GM19238 (cell line): ENCODE data around the gene CRACR2B.

ENCODE experiments used
- DNase-seq: peaks from one replicate; pipeline ENCODE4 v3.0.0; 2011; ENCODE audit warnings: low spot score; ENCODE audit not compliant: insufficient read length

The CRACR2B gene

DNA sequence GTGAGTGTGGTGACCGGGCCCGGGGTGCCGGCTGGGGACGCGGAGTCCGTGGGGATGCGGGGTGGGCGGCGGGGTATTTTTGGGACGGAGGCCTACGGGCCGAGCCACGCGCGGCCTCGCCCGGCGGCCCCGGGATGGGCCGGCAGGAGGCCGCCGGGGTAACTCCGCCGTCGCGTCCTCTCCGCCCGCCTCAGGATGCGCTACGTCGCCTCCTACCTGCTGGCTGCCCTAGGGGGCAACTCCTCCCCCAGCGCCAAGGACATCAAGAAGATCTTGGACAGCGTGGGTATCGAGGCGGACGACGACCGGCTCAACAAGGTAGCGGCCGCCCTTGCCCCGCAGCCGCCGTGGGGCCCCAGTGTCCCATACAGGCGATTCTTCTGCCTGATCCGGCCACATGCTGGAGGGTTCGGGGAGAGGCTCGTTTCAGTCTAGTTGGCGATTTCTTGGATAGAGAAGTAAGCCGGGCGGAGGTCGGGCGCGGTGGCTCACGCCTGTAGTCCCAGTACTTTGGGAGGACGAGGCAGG lies 17.6 kb upstream of the CRACR2B start:
- DNase-seq, result no peak

DNA sequence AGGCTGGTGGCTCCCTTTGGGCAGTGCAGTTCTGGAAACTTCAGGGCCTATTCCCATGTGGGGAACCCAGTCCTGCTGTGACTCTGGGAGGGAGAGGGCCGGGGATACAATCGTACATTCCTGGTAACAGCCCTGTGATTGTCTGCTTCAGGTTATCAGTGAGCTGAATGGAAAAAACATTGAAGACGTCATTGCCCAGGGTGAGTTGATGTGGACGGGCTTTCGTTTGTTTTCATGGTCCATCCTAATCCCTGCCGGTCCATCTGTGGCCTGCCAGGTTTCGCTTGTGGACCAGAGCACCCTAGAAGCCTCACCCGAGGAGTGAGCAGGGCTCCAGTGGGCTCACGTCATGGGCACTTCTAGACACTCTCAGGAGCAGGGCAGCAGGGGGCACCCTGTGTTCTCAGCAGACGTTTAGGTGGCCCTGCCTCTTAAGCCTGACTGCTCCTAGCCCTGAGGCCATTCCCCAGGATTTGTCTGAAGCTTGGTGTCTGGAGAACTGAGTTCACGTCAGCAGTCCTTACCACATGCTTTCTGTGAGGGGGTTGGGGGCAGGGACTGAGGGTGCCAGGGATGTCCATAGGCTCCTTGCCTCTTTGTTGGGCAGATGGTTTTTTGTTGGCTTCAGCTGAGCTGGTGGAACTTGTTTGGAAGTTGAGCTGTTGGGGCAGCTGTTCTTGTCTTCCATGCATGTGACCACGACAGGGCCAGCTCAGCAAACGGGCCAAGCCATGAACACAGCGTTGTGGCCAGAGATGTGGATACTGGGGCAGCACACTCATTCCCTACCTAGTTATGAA lies 16.1 kb upstream of the CRACR2B start:
- DNase-seq, result no peak

- DNase-seq, result no peak
Measured at GRCh38 chr11:812390-812789, 15.3 kb upstream of the CRACR2B start.

DNA sequence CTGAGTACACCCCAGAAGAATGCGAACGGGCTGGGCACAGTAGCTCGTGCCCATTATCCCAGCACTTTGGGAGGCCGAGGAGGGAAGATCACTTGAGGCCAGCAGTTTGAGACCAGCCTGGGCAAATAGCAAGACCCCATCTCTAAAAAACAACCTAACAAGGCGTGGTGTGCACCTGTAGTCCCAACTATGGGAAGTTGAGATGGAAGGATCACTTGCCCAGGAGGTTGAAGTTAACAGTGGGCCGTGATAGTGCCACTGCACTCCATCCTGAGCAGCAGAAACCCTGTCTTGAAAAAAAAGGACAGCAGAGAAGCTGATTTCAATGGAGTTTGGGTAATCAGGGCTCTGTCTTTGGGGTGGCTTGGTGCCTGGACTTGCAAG lies 14.7 kb upstream of the CRACR2B start:
- DNase-seq, result no peak

- DNase-seq, result no peak
Measured at GRCh38 chr11:813456-814096, 14.1 kb upstream of the CRACR2B start.

- DNase-seq, result no peak
Measured at GRCh38 chr11:815675-816432, 11.9 kb upstream of the CRACR2B start.

DNA sequence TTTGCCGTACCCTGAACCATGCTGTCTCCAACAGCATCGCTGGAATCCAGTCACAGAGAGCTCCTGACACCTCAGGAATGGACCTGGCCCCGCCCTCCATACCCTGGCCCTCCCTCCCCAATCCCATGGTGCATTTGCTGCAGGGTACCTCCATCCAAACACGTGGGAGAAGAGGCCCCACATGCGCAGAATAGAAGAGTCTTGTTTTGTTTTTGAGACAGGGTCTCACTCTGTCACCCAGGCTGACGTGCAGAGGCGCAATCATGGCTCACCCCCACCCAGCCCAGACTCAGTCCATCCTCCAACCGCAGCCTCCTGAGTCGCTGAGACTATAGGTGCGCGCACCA lies 11.3 kb upstream of the CRACR2B start:
- DNase-seq, result no peak

DNA sequence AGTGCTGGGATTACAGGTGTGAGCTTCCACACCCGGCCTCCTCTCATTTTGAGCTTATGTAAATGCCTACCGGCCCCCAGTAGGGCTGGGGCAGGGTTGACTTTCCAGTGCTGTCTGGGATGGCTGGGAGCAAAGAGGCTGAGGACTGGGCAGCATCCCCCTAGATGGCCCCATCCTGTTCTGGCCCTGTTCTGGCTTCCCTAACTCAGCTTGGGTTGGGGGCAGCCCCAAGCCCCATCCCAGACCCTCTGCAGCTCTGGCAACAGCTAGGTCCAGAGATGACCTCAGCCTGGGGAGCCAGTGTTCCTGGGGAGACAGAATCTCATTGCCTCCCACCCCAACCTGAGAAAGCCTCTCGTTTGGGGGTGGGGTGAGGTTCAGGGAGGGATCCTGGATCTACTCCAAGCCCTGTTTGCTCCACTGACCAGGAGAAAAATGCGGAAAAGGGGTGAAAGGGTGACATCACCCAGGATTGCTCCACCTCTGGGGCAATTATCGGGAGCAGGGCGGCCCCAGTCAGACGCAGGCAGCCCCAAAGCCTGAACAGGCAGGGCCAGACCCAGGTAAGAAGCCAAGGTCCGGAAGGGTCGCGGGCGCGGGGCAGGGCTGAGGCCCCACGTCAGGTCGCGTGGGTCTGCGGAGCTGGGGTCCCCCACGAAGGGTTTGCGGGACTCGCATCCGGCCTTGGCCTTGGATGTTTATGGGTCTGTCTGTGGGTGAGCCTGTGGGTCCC lies 9.2 kb upstream of the CRACR2B start, which contains the start of gene PNPLA2:
Gene PNPLA2 (plus strand): TSS at position 519 of the 733 bp plus-strand sequence. CDS start 805 bp downstream, outside the sequence.
- DNase-seq, result no peak

DNA sequence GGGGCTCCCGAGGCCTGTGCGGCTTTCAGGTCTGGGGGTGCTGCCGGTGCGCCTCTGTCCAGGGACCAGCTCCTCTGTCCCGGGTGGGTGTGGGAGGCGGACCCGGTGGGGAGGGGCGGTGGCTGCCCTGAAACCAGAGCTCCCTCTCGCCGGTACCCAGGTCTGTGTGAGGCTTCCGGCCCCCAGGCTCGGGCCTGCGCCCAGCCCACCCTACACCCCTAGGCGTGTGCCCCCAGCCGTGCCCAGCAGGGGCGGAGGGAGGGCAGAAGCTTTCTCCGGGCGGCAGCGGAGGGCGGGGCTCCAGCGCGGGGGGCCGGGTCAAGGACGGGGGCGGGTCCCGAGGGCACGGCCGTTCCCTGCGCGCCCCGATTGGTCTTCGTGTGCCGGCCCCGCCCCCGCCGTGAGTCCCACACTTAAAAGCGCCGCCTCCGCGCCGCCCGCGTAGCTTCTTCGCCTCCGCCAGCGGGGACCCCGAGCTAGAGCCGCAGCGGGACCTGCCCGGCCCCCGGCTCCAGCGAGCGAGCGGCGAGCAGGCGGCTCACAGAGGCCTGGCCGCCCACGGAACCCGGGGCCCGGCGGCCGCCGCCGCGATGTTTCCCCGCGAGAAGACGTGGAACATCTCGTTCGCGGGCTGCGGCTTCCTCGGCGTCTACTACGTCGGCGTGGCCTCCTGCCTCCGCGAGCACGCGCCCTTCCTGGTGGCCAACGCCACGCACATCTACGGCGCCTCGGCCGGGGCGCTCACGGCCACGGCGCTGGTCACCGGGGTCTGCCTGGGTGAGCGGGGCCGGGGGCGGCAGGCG lies 8.4 kb upstream of the CRACR2B start:
- peak; percentile 95 for DNase-seq

- peak; percentile 96 for DNase-seq
Measured at GRCh38 chr11:819943-820649, 7.6 kb upstream of the CRACR2B start.

- no peak for DNase-seq
Measured at GRCh38 chr11:820655-821511, 6.8 kb upstream of the CRACR2B start.

DNA sequence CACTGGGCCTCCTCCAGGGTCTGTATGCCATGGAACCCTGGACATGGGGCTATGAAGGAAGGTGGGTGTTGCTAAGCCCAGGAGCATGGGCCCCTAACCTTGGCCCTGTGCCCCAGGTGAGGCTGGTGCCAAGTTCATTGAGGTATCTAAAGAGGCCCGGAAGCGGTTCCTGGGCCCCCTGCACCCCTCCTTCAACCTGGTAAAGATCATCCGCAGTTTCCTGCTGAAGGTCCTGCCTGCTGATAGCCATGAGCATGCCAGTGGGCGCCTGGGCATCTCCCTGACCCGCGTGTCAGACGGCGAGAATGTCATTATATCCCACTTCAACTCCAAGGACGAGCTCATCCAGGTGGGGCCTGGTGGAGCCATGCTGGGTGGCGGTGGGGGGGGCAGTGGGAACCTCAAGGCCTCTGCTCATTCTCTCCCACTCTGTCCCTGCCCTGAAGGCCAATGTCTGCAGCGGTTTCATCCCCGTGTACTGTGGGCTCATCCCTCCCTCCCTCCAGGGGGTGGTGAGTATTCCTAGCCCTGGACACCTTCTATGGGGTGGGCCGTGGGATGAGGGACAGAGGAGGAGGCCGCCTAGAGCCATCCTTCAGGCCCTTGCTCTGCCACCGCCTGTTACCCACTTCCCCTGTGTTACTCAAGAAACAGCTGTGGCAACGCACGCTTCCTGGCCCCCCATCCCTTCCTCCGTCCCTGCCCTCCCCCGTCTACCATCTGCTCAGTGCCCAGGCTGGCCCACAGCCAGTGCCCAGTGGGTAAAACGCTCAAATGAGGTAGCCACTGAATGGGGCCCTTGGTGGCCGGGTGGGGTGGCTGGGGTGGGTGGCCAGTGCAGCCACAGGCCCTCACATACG lies 6.0 kb upstream of the CRACR2B start:
- DNase-seq, result no peak

DNA sequence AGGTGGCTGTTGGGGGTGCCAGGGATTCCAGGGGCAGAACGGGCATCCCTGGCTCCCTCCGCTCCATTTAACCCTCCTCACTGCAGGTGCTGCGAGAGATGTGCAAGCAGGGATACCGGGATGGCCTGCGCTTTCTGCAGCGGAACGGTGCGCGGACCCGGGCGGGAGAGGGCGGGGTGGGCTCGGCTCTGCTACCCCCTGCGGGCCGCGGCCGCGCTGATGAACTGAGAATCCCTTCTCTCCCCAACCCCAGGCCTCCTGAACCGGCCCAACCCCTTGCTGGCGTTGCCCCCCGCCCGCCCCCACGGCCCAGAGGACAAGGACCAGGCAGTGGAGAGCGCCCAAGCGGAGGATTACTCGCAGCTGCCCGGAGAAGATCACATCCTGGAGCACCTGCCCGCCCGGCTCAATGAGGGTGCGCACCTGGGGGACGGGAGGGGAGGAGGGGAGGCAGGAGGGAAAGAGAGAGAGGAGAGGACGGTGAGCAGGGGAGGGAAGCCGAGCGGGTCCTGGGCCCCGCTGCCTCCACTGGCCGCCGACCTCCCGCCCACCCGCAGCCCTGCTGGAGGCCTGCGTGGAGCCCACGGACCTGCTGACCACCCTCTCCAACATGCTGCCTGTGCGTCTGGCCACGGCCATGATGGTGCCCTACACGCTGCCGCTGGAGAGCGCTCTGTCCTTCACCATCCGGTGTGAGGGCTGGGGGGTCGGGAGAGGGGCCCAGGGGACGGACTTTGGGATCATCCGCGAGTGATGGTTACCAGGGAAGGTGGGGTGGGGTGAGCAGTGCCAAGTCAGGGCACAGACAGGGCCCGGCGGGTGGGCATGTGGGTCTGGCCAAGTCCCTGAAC lies 4.1 kb upstream of the CRACR2B start:
- DNase-seq, result no peak

DNA sequence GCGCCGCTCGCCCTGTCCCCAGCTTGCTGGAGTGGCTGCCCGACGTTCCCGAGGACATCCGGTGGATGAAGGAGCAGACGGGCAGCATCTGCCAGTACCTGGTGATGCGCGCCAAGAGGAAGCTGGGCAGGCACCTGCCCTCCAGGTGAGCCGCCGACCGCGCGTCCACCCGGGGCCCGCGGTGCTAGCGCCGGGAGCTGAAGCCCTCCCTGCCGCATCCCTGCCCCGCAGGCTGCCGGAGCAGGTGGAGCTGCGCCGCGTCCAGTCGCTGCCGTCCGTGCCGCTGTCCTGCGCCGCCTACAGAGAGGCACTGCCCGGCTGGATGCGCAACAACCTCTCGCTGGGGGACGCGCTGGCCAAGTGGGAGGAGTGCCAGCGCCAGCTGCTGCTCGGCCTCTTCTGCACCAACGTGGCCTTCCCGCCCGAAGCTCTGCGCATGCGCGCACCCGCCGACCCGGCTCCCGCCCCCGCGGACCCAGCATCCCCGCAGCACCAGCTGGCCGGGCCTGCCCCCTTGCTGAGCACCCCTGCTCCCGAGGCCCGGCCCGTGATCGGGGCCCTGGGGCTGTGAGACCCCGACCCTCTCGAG lies 3.3 kb upstream of the CRACR2B start:
- no peak for DNase-seq

DNA sequence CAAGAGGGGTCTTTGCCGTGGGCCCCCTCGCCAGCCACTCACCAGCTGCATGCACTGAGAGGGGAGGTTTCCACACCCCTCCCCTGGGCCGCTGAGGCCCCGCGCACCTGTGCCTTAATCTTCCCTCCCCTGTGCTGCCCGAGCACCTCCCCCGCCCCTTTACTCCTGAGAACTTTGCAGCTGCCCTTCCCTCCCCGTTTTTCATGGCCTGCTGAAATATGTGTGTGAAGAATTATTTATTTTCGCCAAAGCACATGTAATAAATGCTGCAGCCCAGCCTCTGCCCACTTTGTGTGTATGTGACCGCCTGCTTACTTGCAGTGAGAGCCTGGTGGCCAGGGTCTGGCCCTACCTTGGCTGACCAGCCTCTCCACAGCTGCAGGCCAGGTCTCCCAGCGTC lies 2.8 kb upstream of the CRACR2B start:
- DNase-seq, result no peak

GRCh38 chr11:825366-826226 lies 2.1 kb upstream of the CRACR2B start:
- no peak for DNase-seq
